Parathyroid adenoma (tissue), 2 donors: ENCODE data around the gene ITIH3.

Experiments used
- H2AFZ ChIP-seq: fragments of 300-600 bp; sonication (generic); one replicate; pipeline ENCODE4 v1.7.0; 2017; ENCODE audit warnings: antibody characterized with exemption, mild to moderate bottlenecking
- H3K27ac ChIP-seq: fragments of 300-600 bp; sonication (generic); one replicate; pipeline ENCODE4 v1.7.0; 2017
- H3K27me3 ChIP-seq: fragments of 300-600 bp; sonication (generic); one replicate; pipeline ENCODE4 v1.7.0; 2017; ENCODE audit warnings: low read length; ENCODE audit not compliant: control insufficient read depth, insufficient read depth
- H3K36me3 ChIP-seq: fragments of 300-600 bp; sonication (generic); one replicate; pipeline ENCODE4 v1.7.0; 2017; ENCODE audit warnings: low read length; ENCODE audit not compliant: control insufficient read depth, insufficient read depth
- H3K4me1 ChIP-seq: fragments of 300-600 bp; sonication (generic); one replicate; pipeline ENCODE4 v1.7.0; 2017; ENCODE audit warnings: control low read depth
- H3K4me2 ChIP-seq: fragments of 300-600 bp; sonication (generic); one replicate; pipeline ENCODE4 v1.7.0; 2017; ENCODE audit warnings: low read length
- H3K4me3 ChIP-seq: fragments of 300-600 bp; sonication (generic); one replicate; pipeline ENCODE4 v1.7.0; 2017; ENCODE audit warnings: low read depth, low read length
- H3K79me2 ChIP-seq: fragments of 300-600 bp; sonication (generic); one replicate; pipeline ENCODE4 v1.7.0; 2017; ENCODE audit warnings: control low read depth
- H3K9ac ChIP-seq: fragments of 300-600 bp; sonication (generic); one replicate; pipeline ENCODE4 v1.7.0; 2017; ENCODE audit warnings: mild to moderate bottlenecking
- H3K9me3 ChIP-seq: fragments of 300-600 bp; sonication (generic); one replicate; pipeline ENCODE4 v1.7.0; 2017; ENCODE audit warnings: low read length; ENCODE audit not compliant: control insufficient read depth
- CTCF ChIP-seq: fragments of 300-600 bp; sonication (generic); IDR thresholded peaks from one replicate; pipeline ENCODE4 v1.7.0; 2017; ENCODE audit warnings: antibody characterized with exemption, mild to moderate bottlenecking
- donor health status: primary hyperparathyroidism.

The ITIH3 gene

GRCh38 chr3:52838561-52839267 lies 44.1 kb downstream of the ITIH3 start:
- H3K4me3 ChIP-seq = no peak overlapping the region
- no peaks in the 10 kb centered on the region for H3K4me1 ChIP-seq
- no peak overlapping the region for H3K4me2 ChIP-seq
- H3K9me3 ChIP-seq = no peaks in the 10 kb centered on the region
- no peak overlapping the region for H3K9ac ChIP-seq
- H3K27me3 ChIP-seq = no peaks in the 10 kb centered on the region
- no peaks in the 10 kb centered on the region for H3K79me2 ChIP-seq
- TF ChIP-seq CTCF = no peak
- no peak overlapping the region for H3K27ac ChIP-seq
- H3K36me3 ChIP-seq = no peaks in the 10 kb centered on the region
- H2AFZ ChIP-seq = no peak overlapping the region

GRCh38 chr3:52839268-52839575 lies 44.6 kb downstream of the ITIH3 start:
- Histone ChIP-seq H3K36me3 (no peaks in the 10 kb centered on the region), H3K4me1 (no peaks in the 10 kb centered on the region), H3K9me3 (no peaks in the 10 kb centered on the region), H3K27ac (no peak overlapping the region), H3K4me3 (no peak overlapping the region), H3K9ac (no peak overlapping the region), H3K4me2 (no peak overlapping the region), H3K27me3 (no peaks in the 10 kb centered on the region), H2AFZ (no peak overlapping the region), H3K79me2 (no peaks in the 10 kb centered on the region)
- TF ChIP-seq CTCF = no peak

GRCh38 chr3:52839892-52840545 lies 45.4 kb downstream of the ITIH3 start:
- H2AFZ ChIP-seq = no peak overlapping the region
- H3K9me3 ChIP-seq = no peaks in the 10 kb centered on the region
- TF ChIP-seq CTCF = no peak
- H3K4me1 ChIP-seq = no peaks in the 10 kb centered on the region
- H3K9ac ChIP-seq = no peak overlapping the region
- H3K4me3 ChIP-seq = no peak overlapping the region
- H3K79me2 ChIP-seq = no peaks in the 10 kb centered on the region
- no peaks in the 10 kb centered on the region for H3K36me3 ChIP-seq
- H3K27ac ChIP-seq = no peak overlapping the region
- no peaks in the 10 kb centered on the region for H3K27me3 ChIP-seq
- H3K4me2 ChIP-seq = no peak overlapping the region

- Histone ChIP-seq H3K27me3 (no peaks in the 10 kb centered on the region), H3K79me2 (no peaks in the 10 kb centered on the region), H3K27ac (no peak overlapping the region), H3K9me3 (no peaks in the 10 kb centered on the region), H2AFZ (no peak overlapping the region), H3K36me3 (no peaks in the 10 kb centered on the region), H3K9ac (no peak overlapping the region), H3K4me1 (no peaks in the 10 kb centered on the region), H3K4me3 (no peak overlapping the region), H3K4me2 (no peak overlapping the region)
- TF ChIP-seq CTCF = no peak
Observed at GRCh38 chr3:52841211-52841980, 46.8 kb downstream of the ITIH3 start.
